ENCODE data around the gene SLC22A2.
"Not testable (repeated sequence)": the region's sequence is repeated elsewhere in the genome, so short reads cannot be mapped to it uniquely, and the experiment has no call there.

SLC22A2 gene

GRCh38 chr6:160233950-160234640, 24.5 kb downstream of the SLC22A2 start:
- H3K27ac ChIP-seq (ENCODE audit: low read depth, low read length, severe bottlenecking); H3K4me1 ChIP-seq (ENCODE audit: control insufficient read depth, insufficient read depth, low read length, poor library complexity, severe bottlenecking); H3K4me3 ChIP-seq (ENCODE audit: extremely low read depth, insufficient read depth, low read length, poor library complexity, severe bottlenecking); H3K36me3 ChIP-seq (ENCODE audit: control insufficient read depth, insufficient read depth, low read length): not testable (repeated sequence)
- peaks cover 21% of the 10 kb centered on the region for H3K9me3 ChIP-seq (ENCODE audit: control insufficient read depth, low read length)
- WGBS, 2 experiments (ENCODE audit: insufficient coverage in 2 of 2) = 76 to 88% methylated on average over 9 to 11 of the region's 12 CpGs

- Histone ChIP-seq H3K27ac (ENCODE audit: low read depth, low read length, severe bottlenecking) (no peak overlapping the region), H3K36me3 (ENCODE audit: control insufficient read depth, insufficient read depth, low read length) (no peaks in the 10 kb centered on the region), H3K9me3 (ENCODE audit: control insufficient read depth, low read length) (peaks cover 5% of the 10 kb centered on the region), H3K4me3 (ENCODE audit: extremely low read depth, insufficient read depth, low read length, poor library complexity, severe bottlenecking) (no peak overlapping the region), H3K4me1 (ENCODE audit: control insufficient read depth, insufficient read depth, low read length, poor library complexity, severe bottlenecking) (no peaks in the 10 kb centered on the region)
- 60 to 86% methylated on average over 1 of the region's 1 CpG for WGBS, 2 experiments (ENCODE audit: insufficient coverage in 2 of 2)
Measured at GRCh38 chr6:160227769-160228161, 30.9 kb downstream of the SLC22A2 start.

DNA sequence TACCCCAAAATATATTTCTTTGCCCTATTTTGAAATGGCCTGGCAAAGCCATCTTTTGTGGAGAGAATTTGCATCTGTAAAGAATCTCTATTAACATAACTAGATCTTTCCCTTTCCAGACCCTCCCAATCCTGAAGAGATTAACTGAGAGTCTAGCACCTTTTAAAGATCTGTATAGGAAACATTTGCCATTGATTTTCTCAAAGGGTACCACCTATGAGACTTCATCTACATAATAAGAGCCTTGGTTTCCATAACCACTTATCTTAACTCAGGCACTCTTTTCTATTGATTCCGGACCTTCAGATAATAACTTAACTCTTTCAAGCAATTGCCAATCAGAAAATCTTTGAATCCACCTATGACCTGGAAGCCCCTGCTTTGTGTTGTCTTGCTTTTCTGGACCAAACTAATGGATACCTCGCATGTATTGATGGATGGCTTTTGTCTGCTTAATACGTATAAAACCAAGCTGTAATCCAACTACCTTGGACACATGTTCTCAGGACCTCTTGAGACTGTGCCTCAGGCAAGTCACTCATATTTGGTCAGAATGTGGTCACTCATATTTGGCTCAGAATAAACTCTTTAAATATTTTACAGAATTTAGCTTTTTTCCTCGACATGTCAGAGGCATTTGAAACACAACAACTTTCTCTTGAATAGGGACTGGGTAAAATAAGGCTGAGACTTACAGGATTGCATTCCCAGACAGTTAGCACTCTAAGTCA, 31.4 kb downstream of the SLC22A2 start:
- Histone ChIP-seq H3K4me3 (ENCODE audit: extremely low read depth, insufficient read depth, low read length, poor library complexity, severe bottlenecking) (no peak overlapping the region), H3K4me1 (ENCODE audit: control insufficient read depth, insufficient read depth, low read length, poor library complexity, severe bottlenecking) (no peaks in the 10 kb centered on the region), H3K27ac (ENCODE audit: low read depth, low read length, severe bottlenecking) (no peak overlapping the region), H3K9me3 (ENCODE audit: control insufficient read depth, low read length) (peaks cover 5% of the 10 kb centered on the region), H3K36me3 (ENCODE audit: control insufficient read depth, insufficient read depth, low read length) (no peaks in the 10 kb centered on the region)
- 69 to 83% methylated on average over 2 to 3 of the region's 4 CpGs for WGBS, 2 experiments (ENCODE audit: insufficient coverage in 2 of 2)

- WGBS, 2 experiments (ENCODE audit: insufficient coverage in 2 of 2) = 46 to 66% methylated on average over 7 of the region's 7 CpGs
- no peak overlapping the region for H3K4me3 ChIP-seq (ENCODE audit: extremely low read depth, insufficient read depth, low read length, poor library complexity, severe bottlenecking)
- no peaks in the 10 kb centered on the region for H3K4me1 ChIP-seq (ENCODE audit: control insufficient read depth, insufficient read depth, low read length, poor library complexity, severe bottlenecking)
- H3K27ac ChIP-seq (ENCODE audit: low read depth, low read length, severe bottlenecking) = no peak overlapping the region
- no peaks in the 10 kb centered on the region for H3K36me3 ChIP-seq (ENCODE audit: control insufficient read depth, insufficient read depth, low read length)
- peaks cover 5% of the 10 kb centered on the region for H3K9me3 ChIP-seq (ENCODE audit: control insufficient read depth, low read length)
Measured at GRCh38 chr6:160226118-160226591, 32.5 kb downstream of the SLC22A2 start.

DNA sequence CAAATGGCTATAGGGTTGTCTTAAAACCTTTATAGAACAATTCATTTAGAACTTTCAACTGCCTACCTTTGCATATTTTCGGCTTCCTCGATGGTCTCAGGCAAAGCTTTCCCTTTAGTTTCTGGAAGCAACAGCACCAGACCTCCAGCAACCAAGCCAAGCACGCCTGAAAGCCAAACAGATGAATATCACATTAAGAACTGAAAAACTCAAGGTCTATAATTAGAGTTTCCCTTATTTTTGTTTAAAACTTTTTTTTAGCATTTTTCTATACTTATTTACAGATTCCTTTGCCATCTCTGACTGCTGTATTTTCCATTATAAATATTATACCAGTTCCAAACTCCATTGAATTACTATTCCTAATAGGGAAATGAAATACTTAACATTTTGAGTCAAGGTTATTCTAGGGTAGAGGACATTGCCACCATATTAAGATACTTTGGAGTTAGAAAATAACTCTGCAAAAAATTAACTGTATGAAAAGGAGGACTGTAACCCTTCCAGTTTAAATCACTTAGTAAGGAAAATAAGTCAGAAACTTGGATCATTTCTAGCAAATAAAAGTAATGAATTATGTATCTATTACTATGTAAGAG, 33.9 kb downstream of the SLC22A2 start:
- Histone ChIP-seq H3K9me3 (ENCODE audit: control insufficient read depth, low read length) (peaks cover 5% of the 10 kb centered on the region), H3K36me3 (ENCODE audit: control insufficient read depth, insufficient read depth, low read length) (no peaks in the 10 kb centered on the region), H3K4me1 (ENCODE audit: control insufficient read depth, insufficient read depth, low read length, poor library complexity, severe bottlenecking) (no peaks in the 10 kb centered on the region), H3K4me3 (ENCODE audit: extremely low read depth, insufficient read depth, low read length, poor library complexity, severe bottlenecking) (no peak overlapping the region), H3K27ac (ENCODE audit: low read depth, low read length, severe bottlenecking) (no peak overlapping the region)
- 100% methylated on average over 3 of the region's 3 CpGs; no CpG with 5 or more reads in 1 of the 2 experiments for WGBS, 2 experiments (ENCODE audit: insufficient coverage in 2 of 2)

- H3K4me3 ChIP-seq (ENCODE audit: extremely low read depth, insufficient read depth, low read length, poor library complexity, severe bottlenecking) = no peak overlapping the region
- H3K27ac ChIP-seq (ENCODE audit: low read depth, low read length, severe bottlenecking) = no peak overlapping the region
- 100% methylated on average over 1 of the region's 4 CpGs; no CpG with 5 or more reads in 1 of the 2 experiments for WGBS, 2 experiments (ENCODE audit: insufficient coverage in 2 of 2)
- H3K4me1 ChIP-seq (ENCODE audit: control insufficient read depth, insufficient read depth, low read length, poor library complexity, severe bottlenecking) = no peaks in the 10 kb centered on the region
- peaks cover 3% of the 10 kb centered on the region for H3K9me3 ChIP-seq (ENCODE audit: control insufficient read depth, low read length)
- H3K36me3 ChIP-seq (ENCODE audit: control insufficient read depth, insufficient read depth, low read length) = no peaks in the 10 kb centered on the region
Measured at GRCh38 chr6:160222491-160222890, 36.1 kb downstream of the SLC22A2 start.

GRCh38 chr6:160221918-160222317, 36.7 kb downstream of the SLC22A2 start:
- H3K4me1 ChIP-seq (ENCODE audit: control insufficient read depth, insufficient read depth, low read length, poor library complexity, severe bottlenecking) = no peaks in the 10 kb centered on the region
- no CpG with 5 or more reads among the region's 1 CpG for WGBS, 2 experiments (ENCODE audit: insufficient coverage in 2 of 2)
- no peak overlapping the region for H3K27ac ChIP-seq (ENCODE audit: low read depth, low read length, severe bottlenecking)
- H3K9me3 ChIP-seq (ENCODE audit: control insufficient read depth, low read length) = peaks cover 3% of the 10 kb centered on the region
- H3K4me3 ChIP-seq (ENCODE audit: extremely low read depth, insufficient read depth, low read length, poor library complexity, severe bottlenecking) = no peak overlapping the region
- no peaks in the 10 kb centered on the region for H3K36me3 ChIP-seq (ENCODE audit: control insufficient read depth, insufficient read depth, low read length)

GRCh38 chr6:160221423-160221822, 37.2 kb downstream of the SLC22A2 start:
- H3K4me3 ChIP-seq (ENCODE audit: extremely low read depth, insufficient read depth, low read length, poor library complexity, severe bottlenecking) = no peak overlapping the region
- H3K9me3 ChIP-seq (ENCODE audit: control insufficient read depth, low read length) = peaks cover 3% of the 10 kb centered on the region
- WGBS, 2 experiments (ENCODE audit: insufficient coverage in 2 of 2) = 0% methylated on average over 1 of the region's 3 CpGs
- no peak overlapping the region for H3K27ac ChIP-seq (ENCODE audit: low read depth, low read length, severe bottlenecking)
- H3K36me3 ChIP-seq (ENCODE audit: control insufficient read depth, insufficient read depth, low read length) = no peaks in the 10 kb centered on the region
- H3K4me1 ChIP-seq (ENCODE audit: control insufficient read depth, insufficient read depth, low read length, poor library complexity, severe bottlenecking) = no peaks in the 10 kb centered on the region

- H3K27ac ChIP-seq (ENCODE audit: low read depth, low read length, severe bottlenecking) = no peak overlapping the region
- H3K4me1 ChIP-seq (ENCODE audit: control insufficient read depth, insufficient read depth, low read length, poor library complexity, severe bottlenecking) = no peaks in the 10 kb centered on the region
- peaks cover 3% of the 10 kb centered on the region for H3K9me3 ChIP-seq (ENCODE audit: control insufficient read depth, low read length)
- 78 to 81% methylated on average over 1 to 2 of the region's 2 CpGs for WGBS, 2 experiments (ENCODE audit: insufficient coverage in 2 of 2)
- H3K36me3 ChIP-seq (ENCODE audit: control insufficient read depth, insufficient read depth, low read length) = no peaks in the 10 kb centered on the region
- no peak overlapping the region for H3K4me3 ChIP-seq (ENCODE audit: extremely low read depth, insufficient read depth, low read length, poor library complexity, severe bottlenecking)
Measured at GRCh38 chr6:160218810-160219209, 39.8 kb downstream of the SLC22A2 start.

GRCh38 chr6:160217863-160218262, 40.8 kb downstream of the SLC22A2 start:
- Histone ChIP-seq H3K36me3 (ENCODE audit: control insufficient read depth, insufficient read depth, low read length) (no peaks in the 10 kb centered on the region), H3K4me1 (ENCODE audit: control insufficient read depth, insufficient read depth, low read length, poor library complexity, severe bottlenecking) (no peaks in the 10 kb centered on the region), H3K27ac (ENCODE audit: low read depth, low read length, severe bottlenecking) (no peak overlapping the region), H3K4me3 (ENCODE audit: extremely low read depth, insufficient read depth, low read length, poor library complexity, severe bottlenecking) (no peak overlapping the region), H3K9me3 (ENCODE audit: control insufficient read depth, low read length) (peaks cover 3% of the 10 kb centered on the region)
- WGBS, 2 experiments (ENCODE audit: insufficient coverage in 2 of 2) = 89 to 100% methylated on average over 2 of the region's 4 CpGs
